IPS DF 6.9 (cell line): ENCODE results near the gene PPP1R9B.

Source experiments
- DNase-seq: peaks from one replicate; pipeline ENCODE4 v3.0.0-alpha.2; 2013; ENCODE audit warnings: low read depth, low spot score
- H3K27ac ChIP-seq: one replicate; pipeline ENCODE4 v1.5.1; 2013; ENCODE audit warnings: low read length, control low read depth
- H3K27me3 ChIP-seq: 2 replicates; pipeline ENCODE4 v1.6.1; 2013; ENCODE audit warnings: mild to moderate bottlenecking, low read length; ENCODE audit not compliant: control insufficient read depth, insufficient read depth
- H3K36me3 ChIP-seq: 2 replicates; pipeline ENCODE4 v1.6.1; 2013; ENCODE audit warnings: low read length; ENCODE audit not compliant: control insufficient read depth, insufficient read depth
- H3K4me1 ChIP-seq: 2 replicates; pipeline ENCODE4 v1.6.1; 2013; ENCODE audit warnings: low read length; ENCODE audit not compliant: control insufficient read depth, insufficient read depth
- H3K4me3 ChIP-seq: 2 replicates; pipeline ENCODE4 v1.5.1; 2013; ENCODE audit warnings: mild to moderate bottlenecking, low read length
- H3K9me3 ChIP-seq: 2 replicates; pipeline ENCODE4 v1.6.1; 2013; ENCODE audit warnings: low read length, inconsistent platforms; ENCODE audit not compliant: control insufficient read depth, insufficient read depth
- WGBS: extraction: QIAGEN DNeasy Blood & Tissue Kit; methylation state at CpG from one replicate; pipeline ENCODE4 v1.1.7; 2013; ENCODE audit warnings: mixed read lengths, missing lambda C conversion rate; ENCODE audit not compliant: insufficient read length, insufficient coverage; 5-methylcytosine and 5-hydroxymethylcytosine counted together

Gene PPP1R9B

DNA sequence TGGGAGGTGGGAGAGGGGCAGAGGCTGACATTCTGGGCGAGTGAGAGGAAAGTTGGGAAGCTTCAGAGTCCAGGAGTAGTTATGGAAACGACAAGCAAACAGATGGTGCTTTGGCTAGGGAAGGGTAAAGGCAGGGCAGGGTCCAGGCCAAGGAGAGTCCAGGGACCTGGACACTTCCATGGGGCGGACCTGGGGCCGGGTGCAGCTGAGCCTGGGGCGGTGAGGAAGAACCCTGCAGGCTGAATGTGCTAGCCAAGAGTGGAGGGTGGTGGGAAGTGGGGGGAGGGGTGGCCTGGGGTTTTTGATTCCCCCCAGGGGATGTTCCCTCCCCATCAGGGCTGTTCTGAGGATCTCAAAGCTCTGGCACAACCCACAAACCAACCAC lies 2.6 kb downstream of the PPP1R9B start:
- H3K4me3 ChIP-seq = no peak overlapping the region
- peaks cover 2% of the 10 kb centered on the region; the same call in 1 of the 2 replicates for H3K27me3 ChIP-seq
- H3K9me3 ChIP-seq = no peaks in the 10 kb centered on the region
- no peak overlapping the region for H3K27ac ChIP-seq
- H3K36me3 ChIP-seq = peaks cover 3% of the 10 kb centered on the region; the same call in 1 of the 2 replicates
- DNase-seq = no peak
- peaks cover 5% of the 10 kb centered on the region for H3K4me1 ChIP-seq
- WGBS = no CpG with 5 or more reads among the region's 5 CpGs

DNA sequence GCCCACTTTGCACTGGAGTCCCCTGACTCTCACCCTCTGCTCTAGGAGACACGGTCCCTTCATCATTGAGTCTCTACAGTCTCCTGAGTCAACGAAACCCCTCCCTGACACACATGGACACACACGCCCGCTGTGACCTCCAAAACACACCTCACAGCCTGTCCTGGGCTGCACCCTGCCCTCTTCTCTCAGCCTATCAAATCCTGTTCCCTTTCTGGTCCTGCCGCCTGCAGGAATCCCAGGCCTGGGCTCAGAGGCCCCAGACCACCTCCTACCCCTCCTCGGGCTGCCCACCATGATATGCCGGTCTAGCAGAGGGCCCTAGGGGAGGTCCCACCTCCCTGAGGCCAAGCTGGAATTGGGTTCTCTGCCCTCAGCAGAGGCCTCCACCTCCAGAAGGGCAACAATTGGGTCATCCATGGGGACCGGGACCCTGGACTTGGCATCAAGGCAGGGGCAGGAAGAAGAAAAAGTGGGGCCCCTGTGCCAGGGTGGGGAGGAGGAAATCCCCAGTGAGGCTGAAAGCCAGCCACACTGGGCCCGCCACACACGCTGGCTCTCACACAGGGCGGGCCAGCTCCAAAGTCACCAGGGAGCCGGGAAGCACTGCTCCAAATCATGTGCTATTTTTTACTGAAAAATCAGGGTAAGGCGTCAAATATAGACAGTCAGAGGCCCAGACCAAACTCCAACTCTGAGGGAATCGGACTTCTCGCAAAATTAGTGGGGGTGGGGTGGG lies 3.4 kb downstream of the PPP1R9B start:
- H3K27me3 ChIP-seq = peaks cover 2% of the 10 kb centered on the region; the same call in 1 of the 2 replicates
- no peak for DNase-seq
- peaks cover 5% of the 10 kb centered on the region for H3K4me1 ChIP-seq
- no CpG with 5 or more reads among the region's 15 CpGs for WGBS
- H3K4me3 ChIP-seq = no peak overlapping the region
- H3K9me3 ChIP-seq = no peaks in the 10 kb centered on the region
- H3K27ac ChIP-seq = no peak overlapping the region
- H3K36me3 ChIP-seq = peaks cover 3% of the 10 kb centered on the region; the same call in 1 of the 2 replicates

DNA sequence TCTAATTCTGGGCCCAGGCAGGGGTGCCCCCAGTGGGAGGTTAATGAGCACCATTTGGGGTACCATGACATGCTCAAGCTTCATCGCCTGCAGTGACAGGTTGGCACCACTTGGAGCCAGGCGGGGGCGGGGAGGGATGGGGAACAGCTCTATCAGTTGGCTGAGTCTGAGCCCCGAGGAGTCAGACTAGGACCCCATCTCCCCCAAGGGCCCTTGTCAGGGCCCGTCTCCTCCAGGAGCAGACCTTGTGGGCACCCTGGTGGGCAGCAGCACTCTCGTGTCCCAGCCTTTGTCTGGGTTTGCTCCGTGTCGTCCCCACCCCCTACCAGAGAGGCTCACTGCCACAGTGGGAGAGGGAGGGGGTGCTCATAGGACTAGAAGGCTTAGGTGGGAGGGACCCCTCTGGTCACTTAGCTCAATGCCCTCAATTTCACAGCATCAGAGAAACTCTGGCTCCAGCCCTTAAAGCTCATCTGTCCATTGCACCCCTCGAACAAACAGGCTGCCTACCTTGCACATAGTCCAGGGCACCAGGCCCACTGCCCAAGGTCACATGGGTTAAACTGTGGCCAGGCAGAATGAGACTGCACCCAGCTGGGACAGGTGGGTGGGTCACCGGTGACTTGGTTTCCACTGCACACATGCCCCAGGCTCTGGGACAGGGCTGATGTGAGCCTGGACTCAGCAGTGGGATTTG lies 4.1 kb downstream of the PPP1R9B start:
- no CpG with 5 or more reads among the region's 10 CpGs for WGBS
- no peak overlapping the region for H3K4me3 ChIP-seq
- peaks cover 3% of the 10 kb centered on the region; the same call in 1 of the 2 replicates for H3K36me3 ChIP-seq
- H3K9me3 ChIP-seq = no peaks in the 10 kb centered on the region
- peaks cover 5% of the 10 kb centered on the region for H3K4me1 ChIP-seq
- DNase-seq = no peak
- no peak overlapping the region for H3K27ac ChIP-seq
- peaks cover 2% of the 10 kb centered on the region; the same call in 1 of the 2 replicates for H3K27me3 ChIP-seq

DNA sequence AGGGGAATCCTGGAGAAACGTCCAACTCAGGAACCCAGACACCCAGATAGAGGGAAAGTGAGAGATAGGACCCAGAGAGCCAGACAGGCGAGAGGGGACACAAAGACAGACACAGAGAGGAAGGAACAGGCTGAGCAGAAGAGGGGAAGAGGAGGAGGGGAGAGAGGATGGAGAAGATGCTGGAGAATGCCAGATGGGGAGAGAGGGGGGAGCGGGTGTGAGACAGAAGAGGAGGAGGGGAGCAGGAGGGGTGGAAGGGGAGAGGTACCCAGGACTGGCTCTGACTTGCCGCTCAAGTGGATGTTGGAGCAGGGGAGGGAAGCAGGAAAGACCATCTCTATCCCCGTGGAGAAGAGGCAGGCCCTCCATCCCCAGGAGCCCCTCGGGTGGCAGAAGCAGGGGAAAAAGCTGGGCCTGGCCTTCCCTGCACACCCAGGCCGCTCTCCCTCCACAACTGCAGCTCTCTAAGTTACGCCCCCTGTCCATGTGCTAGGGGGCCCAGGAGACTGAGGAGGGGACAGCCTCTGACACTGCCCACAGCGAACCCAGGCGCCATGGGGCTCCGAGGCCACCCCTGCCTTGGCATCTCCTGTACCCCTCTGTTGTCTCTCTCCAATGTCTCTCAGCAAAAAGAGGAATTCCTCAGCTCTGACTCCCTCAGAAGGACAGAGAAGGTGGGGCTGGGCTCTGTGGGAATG lies 4.8 kb downstream of the PPP1R9B start:
- Histone ChIP-seq H3K36me3 (peaks cover 3% of the 10 kb centered on the region; the same call in 1 of the 2 replicates), H3K4me1 (peaks cover 5% of the 10 kb centered on the region), H3K27ac (no peak overlapping the region), H3K9me3 (no peaks in the 10 kb centered on the region), H3K4me3 (no peak overlapping the region), H3K27me3 (peaks cover 2% of the 10 kb centered on the region; the same call in 1 of the 2 replicates)
- DNase-seq = no peak
- no CpG with 5 or more reads among the region's 11 CpGs for WGBS

DNA sequence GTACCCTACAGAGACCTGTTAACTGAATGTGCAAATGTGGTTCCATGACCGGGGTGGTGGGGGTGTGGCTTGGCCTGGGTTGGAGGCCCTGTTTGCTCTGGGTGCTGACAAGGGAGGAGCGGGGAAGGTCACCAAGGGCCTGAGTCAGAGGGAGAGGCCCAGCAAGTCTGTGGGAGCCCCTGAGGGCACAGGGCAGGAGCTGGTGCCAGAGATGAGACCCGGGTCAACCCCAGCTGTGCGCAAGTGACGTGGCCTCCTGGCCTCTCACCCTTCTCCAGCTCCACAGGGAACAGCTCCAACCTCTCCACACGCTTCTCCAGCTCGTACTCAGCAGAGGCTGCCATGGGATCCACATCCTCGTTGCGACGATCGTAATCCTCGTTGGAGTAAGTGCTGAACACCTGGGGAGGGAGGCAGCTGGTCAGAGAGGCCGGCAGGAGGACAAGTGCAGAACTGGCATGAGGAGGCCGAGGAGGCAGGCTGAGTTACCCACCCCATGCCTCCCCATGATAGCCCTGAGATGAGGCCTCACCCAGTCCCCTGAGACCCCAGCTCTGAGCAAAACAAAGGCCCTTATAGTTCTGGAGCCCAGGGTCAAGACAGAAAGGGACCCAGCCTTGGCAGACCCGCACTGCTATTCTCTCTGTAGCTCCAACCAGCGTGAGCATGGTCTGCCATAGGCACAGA lies 5.5 kb downstream of the PPP1R9B start:
- peaks cover 2% of the 10 kb centered on the region; the same call in 1 of the 2 replicates for H3K27me3 ChIP-seq
- H3K27ac ChIP-seq = no peak overlapping the region
- no peak for DNase-seq
- H3K36me3 ChIP-seq = peaks cover 3% of the 10 kb centered on the region; the same call in 1 of the 2 replicates
- H3K4me3 ChIP-seq = no peak overlapping the region
- peaks cover 4% of the 10 kb centered on the region for H3K4me1 ChIP-seq
- no peaks in the 10 kb centered on the region for H3K9me3 ChIP-seq
- no CpG with 5 or more reads among the region's 16 CpGs for WGBS

DNA sequence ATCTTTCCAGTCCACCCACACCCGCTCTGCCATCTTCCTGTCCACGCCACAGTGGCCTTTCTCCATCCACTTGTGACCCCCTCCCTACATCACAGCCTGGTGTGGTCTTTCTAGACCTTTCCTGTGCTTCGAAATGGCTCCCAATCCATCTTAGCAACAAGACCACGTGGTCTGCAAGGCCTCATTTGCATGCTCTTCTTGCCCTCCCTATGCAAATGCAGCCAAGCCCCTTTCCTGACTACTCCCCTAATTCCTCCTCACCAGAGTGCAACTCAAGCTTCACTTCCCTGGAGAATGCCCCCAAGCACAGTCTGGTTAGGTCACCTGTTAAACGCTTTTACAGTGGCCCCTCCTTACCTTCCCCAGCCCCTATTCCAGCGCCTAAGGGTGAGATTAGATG lies 6.1 kb downstream of the PPP1R9B start:
- H3K4me1 ChIP-seq = peaks cover 3% of the 10 kb centered on the region
- no peaks in the 10 kb centered on the region for H3K9me3 ChIP-seq
- WGBS = no CpG with 5 or more reads among the region's 6 CpGs
- no peaks in the 10 kb centered on the region; the same call in 1 of the 2 replicates for H3K27me3 ChIP-seq
- no peak overlapping the region for H3K4me3 ChIP-seq
- H3K27ac ChIP-seq = no peak overlapping the region
- H3K36me3 ChIP-seq = peaks cover 3% of the 10 kb centered on the region; the same call in 1 of the 2 replicates
- no peak for DNase-seq

DNA sequence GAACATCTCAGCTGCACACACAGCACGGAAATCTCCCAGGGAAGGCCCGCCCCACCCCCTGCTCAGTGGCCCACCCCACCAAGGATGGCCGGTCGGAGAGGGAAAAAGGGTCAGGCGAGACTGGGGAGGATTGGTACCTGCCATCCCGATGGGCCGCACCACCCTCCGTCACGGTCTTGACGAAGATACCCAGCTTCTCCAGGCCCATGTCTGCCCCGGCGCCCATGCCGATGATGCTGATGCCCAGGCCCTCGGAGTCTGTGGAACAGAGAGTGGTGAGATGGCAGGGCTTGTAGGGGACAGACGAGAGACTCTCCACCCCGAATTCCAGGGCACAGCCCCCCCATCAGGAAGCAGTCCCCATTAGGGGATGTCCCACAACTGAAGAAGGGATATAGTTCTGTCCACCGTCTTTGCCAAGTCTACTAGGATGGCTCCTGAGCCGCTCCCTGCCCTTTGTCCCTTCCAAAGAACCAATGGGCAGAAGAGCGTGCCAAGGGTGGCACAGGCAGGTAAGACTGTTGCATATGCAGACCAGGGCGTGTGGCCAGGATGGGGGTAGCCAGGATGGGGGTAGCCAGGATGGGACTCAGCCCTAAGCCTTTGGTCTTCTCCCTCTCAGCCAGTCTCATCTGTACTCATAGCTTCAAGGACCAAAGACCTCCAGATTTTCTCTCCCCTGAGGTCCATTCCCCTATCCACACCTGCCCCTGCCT lies 6.9 kb downstream of the PPP1R9B start:
- no CpG with 5 or more reads among the region's 20 CpGs for WGBS
- Histone ChIP-seq H3K4me1 (peaks cover 3% of the 10 kb centered on the region), H3K9me3 (no peaks in the 10 kb centered on the region), H3K27ac (no peak overlapping the region), H3K36me3 (peaks cover 9% of the 10 kb centered on the region; the same call in 1 of the 2 replicates), H3K4me3 (no peak overlapping the region), H3K27me3 (no peaks in the 10 kb centered on the region)
- no peak for DNase-seq

DNA sequence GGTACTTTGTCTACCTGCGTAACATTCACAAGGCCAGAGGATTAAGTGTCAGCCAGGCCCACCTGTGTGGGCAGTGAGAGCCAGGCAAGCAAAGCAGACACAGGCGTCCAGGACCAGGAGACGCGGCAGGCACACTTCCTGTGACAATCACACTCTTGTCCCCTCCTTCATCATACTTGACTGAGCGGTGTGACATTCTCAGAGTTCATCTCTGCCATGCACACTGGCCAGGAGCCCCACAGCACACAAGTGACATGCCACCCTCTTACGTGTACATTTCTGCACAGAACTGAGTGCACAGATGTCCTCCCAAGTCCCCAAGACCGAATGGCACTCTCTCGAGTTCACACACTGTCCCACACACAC lies 8.7 kb downstream of the PPP1R9B start:
- Histone ChIP-seq H3K4me1 (no peaks in the 10 kb centered on the region), H3K4me3 (no peak overlapping the region), H3K27ac (no peak overlapping the region), H3K9me3 (no peaks in the 10 kb centered on the region), H3K36me3 (peaks cover 12% of the 10 kb centered on the region; the same call in 1 of the 2 replicates), H3K27me3 (no peaks in the 10 kb centered on the region)
- DNase-seq = no peak
- no CpG with 5 or more reads among the region's 8 CpGs for WGBS

DNA sequence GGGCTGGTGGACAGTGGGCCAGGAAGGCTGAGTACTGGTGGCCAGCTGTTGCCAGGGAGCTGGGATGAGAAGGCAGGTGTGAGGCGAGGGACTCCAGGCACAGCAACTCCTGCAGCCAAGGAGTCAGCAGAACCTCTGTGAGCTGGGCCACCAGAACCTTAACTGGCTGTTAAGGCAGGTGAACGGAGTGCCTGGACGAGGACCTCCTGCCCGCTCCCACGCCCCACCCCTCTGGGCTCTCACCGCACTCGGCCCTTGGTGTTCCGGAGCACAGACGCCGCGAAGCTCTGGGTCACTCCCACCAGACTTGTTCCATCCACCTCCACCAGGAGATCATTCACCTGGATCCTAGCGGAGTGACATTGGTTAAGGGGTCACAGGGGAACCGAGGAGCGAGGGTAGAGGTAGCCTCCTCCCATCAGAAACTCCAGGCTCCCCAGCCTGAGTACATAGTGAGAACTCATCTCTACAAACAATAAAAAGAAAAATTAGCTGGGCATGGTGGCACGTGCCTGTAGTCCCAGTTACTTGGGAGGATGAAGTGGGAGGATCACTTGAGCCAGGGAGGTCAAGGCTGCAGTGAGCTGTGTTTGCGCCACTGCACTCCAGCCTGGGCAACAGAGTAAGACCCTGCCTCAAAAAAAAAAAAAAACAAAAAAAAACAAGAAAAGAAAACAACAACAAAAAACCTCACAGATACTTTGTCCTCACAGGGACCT lies 9.3 kb downstream of the PPP1R9B start:
- no CpG with 5 or more reads among the region's 16 CpGs for WGBS
- no peaks in the 10 kb centered on the region for H3K27me3 ChIP-seq
- H3K9me3 ChIP-seq = no peaks in the 10 kb centered on the region
- peaks cover 12% of the 10 kb centered on the region; the same call in 1 of the 2 replicates for H3K36me3 ChIP-seq
- no peak overlapping the region for H3K4me3 ChIP-seq
- H3K4me1 ChIP-seq = no peaks in the 10 kb centered on the region
- no peak overlapping the region for H3K27ac ChIP-seq
- DNase-seq = no peak
